ENCODE data around the gene MYCBP2. TPM values are rescaled to one million over a fixed set of nuclear protein-coding genes. Genes with fewer than 3 reads are reported as not detected.

MYCBP2 gene
- total RNA-seq, 1 donor from 2014 or later, result 233 TPM

GRCh38 chr13:77235456-77236022 is 91.4 kb downstream of the MYCBP2 start:
- Mint-ChIP-seq H3K9me3 (ENCODE audit: unreplicated experiment) (no peaks in the 10 kb centered on the region), H3K4me1 (ENCODE audit: low read depth, unreplicated experiment) (no peaks in the 10 kb centered on the region), H3K27me3 (ENCODE audit: unreplicated experiment) (no peaks in the 10 kb centered on the region), H3K27ac (ENCODE audit: unreplicated experiment) (peak overlapping the region; percentile 19), H3K4me3 (ENCODE audit: unreplicated experiment) (no peak overlapping the region), H3K36me3 (ENCODE audit: unreplicated experiment) (no peaks in the 10 kb centered on the region)
- no peak for DNase-seq
- TF ChIP-seq CTCF (IDR thresholded peaks at IDR 0.05; ENCODE audit: partially characterized antibody, unreplicated experiment), result no peak

- Mint-ChIP-seq H3K27ac (ENCODE audit: unreplicated experiment) (no peak overlapping the region), H3K4me3 (ENCODE audit: unreplicated experiment) (no peak overlapping the region), H3K36me3 (ENCODE audit: unreplicated experiment) (no peaks in the 10 kb centered on the region), H3K27me3 (ENCODE audit: unreplicated experiment) (no peaks in the 10 kb centered on the region), H3K9me3 (ENCODE audit: unreplicated experiment) (no peaks in the 10 kb centered on the region), H3K4me1 (ENCODE audit: low read depth, unreplicated experiment) (no peaks in the 10 kb centered on the region)
- DNase-seq, result no peak
- no peak for TF ChIP-seq CTCF (IDR thresholded peaks at IDR 0.05; ENCODE audit: partially characterized antibody, unreplicated experiment)
These were observed 93.7 kb downstream of the MYCBP2 start for GRCh38 chr13:77233159-77233558.

DNA sequence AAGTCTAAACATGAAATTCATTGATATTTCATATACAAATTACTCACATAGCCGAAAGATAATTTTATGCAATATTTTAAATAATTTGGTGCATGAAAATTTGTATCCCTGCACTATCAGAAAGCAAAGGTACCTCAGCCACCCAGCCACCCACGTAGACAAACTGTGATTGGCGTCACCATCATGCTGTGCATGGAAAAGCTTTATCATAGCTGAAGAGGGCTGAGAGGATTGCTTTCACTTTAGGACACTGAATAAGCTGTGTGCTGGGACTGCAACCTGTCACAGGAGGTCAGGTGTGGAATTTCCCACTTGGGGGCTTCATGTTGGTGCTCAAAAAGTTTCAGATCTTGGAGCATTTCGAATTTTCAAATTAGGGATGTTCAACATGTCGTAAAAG is 96.3 kb downstream of the MYCBP2 start:
- DNase-seq, result no peak
- H3K4me3 Mint-ChIP-seq (ENCODE audit: unreplicated experiment), result no peak overlapping the region
- no peak overlapping the region for H3K27ac Mint-ChIP-seq (ENCODE audit: unreplicated experiment)
- no peaks in the 10 kb centered on the region for H3K27me3 Mint-ChIP-seq (ENCODE audit: unreplicated experiment)
- TF ChIP-seq CTCF (IDR thresholded peaks at IDR 0.05; ENCODE audit: partially characterized antibody, unreplicated experiment), result no peak
- no peaks in the 10 kb centered on the region for H3K4me1 Mint-ChIP-seq (ENCODE audit: low read depth, unreplicated experiment)
- no peaks in the 10 kb centered on the region for H3K36me3 Mint-ChIP-seq (ENCODE audit: unreplicated experiment)
- H3K9me3 Mint-ChIP-seq (ENCODE audit: unreplicated experiment), result peaks cover 1% of the 10 kb centered on the region

DNA sequence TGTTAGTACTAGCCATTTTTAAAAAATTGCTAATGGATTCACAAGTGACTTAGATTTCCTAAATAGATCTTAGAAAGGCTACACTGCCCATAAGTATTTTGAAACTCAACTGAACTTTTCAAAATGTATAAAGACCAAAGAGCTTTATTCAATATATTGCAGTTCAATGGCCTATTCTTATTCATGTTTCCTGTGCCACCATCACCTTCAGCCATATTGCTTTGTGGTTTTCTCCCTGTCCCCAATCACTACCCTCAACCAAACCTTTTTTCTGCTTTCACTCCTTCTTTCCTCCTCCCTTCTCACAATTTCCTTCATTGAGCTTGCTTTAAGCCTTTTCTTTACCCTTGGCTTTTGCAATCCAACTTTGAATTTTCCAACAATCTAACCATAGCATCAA is 100.9 kb downstream of the MYCBP2 start:
- H3K27ac Mint-ChIP-seq (ENCODE audit: unreplicated experiment), result no peak overlapping the region
- H3K36me3 Mint-ChIP-seq (ENCODE audit: unreplicated experiment), result no peaks in the 10 kb centered on the region
- peaks cover 1% of the 10 kb centered on the region for H3K9me3 Mint-ChIP-seq (ENCODE audit: unreplicated experiment)
- TF ChIP-seq CTCF (IDR thresholded peaks at IDR 0.05; ENCODE audit: partially characterized antibody, unreplicated experiment), result no peak
- no peak for DNase-seq
- H3K4me3 Mint-ChIP-seq (ENCODE audit: unreplicated experiment), result no peak overlapping the region
- H3K27me3 Mint-ChIP-seq (ENCODE audit: unreplicated experiment), result no peaks in the 10 kb centered on the region
- no peaks in the 10 kb centered on the region for H3K4me1 Mint-ChIP-seq (ENCODE audit: low read depth, unreplicated experiment)

- peaks cover 1% of the 10 kb centered on the region for H3K9me3 Mint-ChIP-seq (ENCODE audit: unreplicated experiment)
- no peaks in the 10 kb centered on the region for H3K4me1 Mint-ChIP-seq (ENCODE audit: low read depth, unreplicated experiment)
- DNase-seq, result no peak
- H3K4me3 Mint-ChIP-seq (ENCODE audit: unreplicated experiment), result no peak overlapping the region
- H3K36me3 Mint-ChIP-seq (ENCODE audit: unreplicated experiment), result no peaks in the 10 kb centered on the region
- H3K27ac Mint-ChIP-seq (ENCODE audit: unreplicated experiment), result no peak overlapping the region
- no peak for TF ChIP-seq CTCF (IDR thresholded peaks at IDR 0.05; ENCODE audit: partially characterized antibody, unreplicated experiment)
- no peaks in the 10 kb centered on the region for H3K27me3 Mint-ChIP-seq (ENCODE audit: unreplicated experiment)
These were observed 104.0 kb downstream of the MYCBP2 start for GRCh38 chr13:77222909-77223308.
